Measurements from ENCODE around the gene JARID2. TPM values are rescaled to one million over a fixed set of nuclear protein-coding genes. Genes with fewer than 3 reads are reported as not detected.

Gene JARID2
- total and polyA plus RNA-seq, 9 of the 15 experiments (the other 6 are each of a cell fraction or from before 2014, with no cell fraction given): 5.0 to 29.0 (median 15.6) TPM

DNA sequence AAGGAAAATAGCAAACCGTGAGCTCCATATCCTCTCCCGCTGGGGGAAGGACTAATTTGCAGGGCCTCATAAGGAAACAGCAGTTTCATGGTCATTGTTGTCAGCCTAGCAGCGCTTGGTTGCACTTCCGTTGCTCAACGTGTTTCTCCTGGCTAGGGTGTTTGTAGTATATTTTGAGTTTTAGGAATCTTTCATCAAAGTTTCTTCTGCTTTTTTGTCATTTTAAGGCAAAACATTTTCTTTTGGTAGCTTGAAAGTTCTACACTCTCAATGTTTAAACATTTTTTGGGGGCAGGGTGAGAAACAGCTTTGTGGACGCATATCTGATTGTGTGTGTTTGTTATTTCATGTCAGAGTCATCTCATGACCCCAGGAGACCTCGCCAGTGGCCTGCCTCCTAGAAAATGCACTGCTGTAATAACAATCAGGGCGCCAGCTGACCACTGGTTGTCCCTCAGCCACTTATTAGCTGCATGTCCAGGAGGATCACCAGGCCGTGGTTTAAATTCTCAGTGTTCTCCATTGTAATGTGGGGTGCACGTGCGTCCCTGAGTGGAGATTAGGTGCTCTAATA, 20.6 kb downstream of the JARID2 start (continued):
- TF ChIP-seq, protein P1, sequence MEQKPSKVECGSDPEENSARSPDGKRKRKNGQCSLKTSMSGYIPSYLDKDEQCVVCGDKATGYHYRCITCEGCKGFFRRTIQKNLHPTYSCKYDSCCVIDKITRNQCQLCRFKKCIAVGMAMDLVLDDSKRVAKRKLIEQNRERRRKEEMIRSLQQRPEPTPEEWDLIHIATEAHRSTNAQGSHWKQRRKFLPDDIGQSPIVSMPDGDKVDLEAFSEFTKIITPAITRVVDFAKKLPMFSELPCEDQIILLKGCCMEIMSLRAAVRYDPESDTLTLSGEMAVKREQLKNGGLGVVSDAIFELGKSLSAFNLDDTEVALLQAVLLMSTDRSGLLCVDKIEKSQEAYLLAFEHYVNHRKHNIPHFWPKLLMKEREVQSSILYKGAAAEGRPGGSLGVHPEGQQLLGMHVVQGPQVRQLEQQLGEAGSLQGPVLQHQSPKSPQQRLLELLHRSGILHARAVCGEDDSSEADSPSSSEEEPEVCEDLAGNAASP (IDR thresholded peaks at IDR 0.05): peak; percentile 97
- no peak for TF ChIP-seq PCBP2 (IDR thresholded peaks at IDR 0.05; ENCODE audit: low read depth, low read length, poor library complexity, severe bottlenecking)
- TF ChIP-seq TEAD4 (IDR thresholded peaks at IDR 0.05; ENCODE audit: low read length): peak; percentile 58
- TF ChIP-seq TEAD4 (CRISPR knock-in tag; IDR thresholded peaks at IDR 0.05; ENCODE audit: borderline replicate concordance): no peak
- TF ChIP-seq, protein P2, sequence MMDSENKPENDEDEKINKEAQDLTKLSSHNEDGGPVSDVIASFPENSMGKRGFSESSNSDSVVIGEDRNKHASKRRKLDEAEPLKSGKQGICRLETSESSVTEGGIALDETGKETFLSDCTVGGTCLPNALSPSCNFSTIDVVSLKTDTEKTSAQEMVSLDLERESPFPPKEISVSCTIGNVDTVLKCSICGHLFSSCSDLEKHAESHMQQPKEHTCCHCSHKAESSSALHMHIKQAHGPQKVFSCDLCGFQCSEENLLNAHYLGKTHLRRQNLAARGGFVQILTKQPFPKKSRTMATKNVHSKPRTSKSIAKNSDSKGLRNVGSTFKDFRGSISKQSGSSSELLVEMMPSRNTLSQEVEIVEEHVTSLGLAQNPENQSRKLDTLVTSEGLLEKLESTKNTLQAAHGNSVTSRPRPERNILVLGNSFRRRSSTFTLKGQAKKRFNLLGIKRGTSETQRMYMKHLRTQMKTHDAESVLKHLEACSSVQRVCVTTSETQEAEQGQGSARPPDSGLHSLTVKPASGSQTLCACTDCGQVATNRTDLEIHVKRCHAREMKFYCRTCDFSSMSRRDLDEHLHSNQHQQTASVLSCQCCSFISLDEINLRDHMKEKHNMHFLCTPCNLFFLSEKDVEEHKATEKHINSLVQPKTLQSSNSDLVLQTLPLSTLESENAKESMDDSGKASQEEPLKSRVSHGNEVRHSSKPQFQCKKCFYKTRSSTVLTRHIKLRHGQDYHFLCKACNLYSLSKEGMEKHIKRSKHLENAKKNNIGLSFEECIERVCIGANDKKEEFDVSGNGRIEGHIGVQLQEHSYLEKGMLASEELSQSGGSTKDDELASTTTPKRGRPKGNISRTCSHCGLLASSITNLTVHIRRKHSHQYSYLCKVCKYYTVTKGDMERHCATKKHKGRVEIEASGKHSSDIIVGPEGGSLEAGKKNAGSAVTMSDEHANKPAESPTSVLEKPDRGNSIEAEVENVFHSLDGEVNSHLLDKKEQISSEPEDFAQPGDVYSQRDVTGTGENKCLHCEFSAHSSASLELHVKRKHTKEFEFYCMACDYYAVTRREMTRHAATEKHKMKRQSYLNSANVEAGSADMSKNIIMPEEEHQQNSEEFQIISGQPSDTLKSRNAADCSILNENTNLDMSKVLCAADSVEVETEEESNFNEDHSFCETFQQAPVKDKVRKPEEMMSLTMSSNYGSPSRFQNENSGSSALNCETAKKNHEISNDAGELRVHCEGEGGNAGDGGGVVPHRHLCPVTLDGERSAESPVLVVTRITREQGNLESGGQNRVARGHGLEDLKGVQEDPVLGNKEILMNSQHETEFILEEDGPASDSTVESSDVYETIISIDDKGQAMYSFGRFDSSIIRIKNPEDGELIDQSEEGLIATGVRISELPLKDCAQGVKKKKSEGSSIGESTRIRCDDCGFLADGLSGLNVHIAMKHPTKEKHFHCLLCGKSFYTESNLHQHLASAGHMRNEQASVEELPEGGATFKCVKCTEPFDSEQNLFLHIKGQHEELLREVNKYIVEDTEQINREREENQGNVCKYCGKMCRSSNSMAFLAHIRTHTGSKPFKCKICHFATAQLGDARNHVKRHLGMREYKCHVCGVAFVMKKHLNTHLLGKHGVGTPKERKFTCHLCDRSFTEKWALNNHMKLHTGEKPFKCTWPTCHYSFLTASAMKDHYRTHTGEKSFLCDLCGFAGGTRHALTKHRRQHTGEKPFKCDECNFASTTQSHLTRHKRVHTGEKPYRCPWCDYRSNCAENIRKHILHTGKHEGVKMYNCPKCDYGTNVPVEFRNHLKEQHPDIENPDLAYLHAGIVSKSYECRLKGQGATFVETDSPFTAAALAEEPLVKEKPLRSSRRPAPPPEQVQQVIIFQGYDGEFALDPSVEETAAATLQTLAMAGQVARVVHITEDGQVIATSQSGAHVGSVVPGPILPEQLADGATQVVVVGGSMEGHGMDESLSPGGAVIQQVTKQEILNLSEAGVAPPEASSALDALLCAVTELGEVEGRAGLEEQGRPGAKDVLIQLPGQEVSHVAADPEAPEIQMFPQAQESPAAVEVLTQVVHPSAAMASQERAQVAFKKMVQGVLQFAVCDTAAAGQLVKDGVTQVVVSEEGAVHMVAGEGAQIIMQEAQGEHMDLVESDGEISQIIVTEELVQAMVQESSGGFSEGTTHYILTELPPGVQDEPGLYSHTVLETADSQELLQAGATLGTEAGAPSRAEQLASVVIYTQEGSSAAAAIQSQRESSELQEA (IDR thresholded peaks at IDR 0.05; ENCODE audit: low read depth): no peak
- TF ChIP-seq, protein P3, sequence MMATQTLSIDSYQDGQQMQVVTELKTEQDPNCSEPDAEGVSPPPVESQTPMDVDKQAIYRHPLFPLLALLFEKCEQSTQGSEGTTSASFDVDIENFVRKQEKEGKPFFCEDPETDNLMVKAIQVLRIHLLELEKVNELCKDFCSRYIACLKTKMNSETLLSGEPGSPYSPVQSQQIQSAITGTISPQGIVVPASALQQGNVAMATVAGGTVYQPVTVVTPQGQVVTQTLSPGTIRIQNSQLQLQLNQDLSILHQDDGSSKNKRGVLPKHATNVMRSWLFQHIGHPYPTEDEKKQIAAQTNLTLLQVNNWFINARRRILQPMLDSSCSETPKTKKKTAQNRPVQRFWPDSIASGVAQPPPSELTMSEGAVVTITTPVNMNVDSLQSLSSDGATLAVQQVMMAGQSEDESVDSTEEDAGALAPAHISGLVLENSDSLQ (IDR thresholded peaks at IDR 0.05): peak; percentile 64
- 0 out of 2 replicates have a peak, but pooled peaks have one; percentile 55 for TF ChIP-seq TOE1 (IDR thresholded peaks at IDR 0.05; ENCODE audit: borderline replicate concordance)
- TF ChIP-seq TOE1 (CRISPR knock-in tag; IDR thresholded peaks at IDR 0.05; ENCODE audit: borderline replicate concordance, low read depth): no peak
- TF ChIP-seq ZNF133 (CRISPR knock-in tag; IDR thresholded peaks at IDR 0.05): no peak
- TF ChIP-seq, protein P4, sequence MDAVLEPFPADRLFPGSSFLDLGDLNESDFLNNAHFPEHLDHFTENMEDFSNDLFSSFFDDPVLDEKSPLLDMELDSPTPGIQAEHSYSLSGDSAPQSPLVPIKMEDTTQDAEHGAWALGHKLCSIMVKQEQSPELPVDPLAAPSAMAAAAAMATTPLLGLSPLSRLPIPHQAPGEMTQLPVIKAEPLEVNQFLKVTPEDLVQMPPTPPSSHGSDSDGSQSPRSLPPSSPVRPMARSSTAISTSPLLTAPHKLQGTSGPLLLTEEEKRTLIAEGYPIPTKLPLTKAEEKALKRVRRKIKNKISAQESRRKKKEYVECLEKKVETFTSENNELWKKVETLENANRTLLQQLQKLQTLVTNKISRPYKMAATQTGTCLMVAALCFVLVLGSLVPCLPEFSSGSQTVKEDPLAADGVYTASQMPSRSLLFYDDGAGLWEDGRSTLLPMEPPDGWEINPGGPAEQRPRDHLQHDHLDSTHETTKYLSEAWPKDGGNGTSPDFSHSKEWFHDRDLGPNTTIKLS (IDR thresholded peaks at IDR 0.05; ENCODE audit: borderline replicate concordance, low read depth): peak; percentile 67; the same call in 1 of the 2 replicates
- no peak for TF ChIP-seq NR1H2 (CRISPR knock-in tag; IDR thresholded peaks at IDR 0.05)
- TF ChIP-seq RCOR1 (IDR thresholded peaks at IDR 0.05; ENCODE audit: borderline replicate concordance in 1 of 2, low read depth in 2 of 2, low read length in 2 of 2): peak in 1 of 2 experiments; percentile 95; a peak in 3 of 4 replicates
- TF ChIP-seq, protein P5, sequence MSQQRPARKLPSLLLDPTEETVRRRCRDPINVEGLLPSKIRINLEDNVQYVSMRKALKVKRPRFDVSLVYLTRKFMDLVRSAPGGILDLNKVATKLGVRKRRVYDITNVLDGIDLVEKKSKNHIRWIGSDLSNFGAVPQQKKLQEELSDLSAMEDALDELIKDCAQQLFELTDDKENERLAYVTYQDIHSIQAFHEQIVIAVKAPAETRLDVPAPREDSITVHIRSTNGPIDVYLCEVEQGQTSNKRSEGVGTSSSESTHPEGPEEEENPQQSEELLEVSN (IDR thresholded peaks at IDR 0.05; ENCODE audit: borderline replicate concordance in 1 of 2, extremely low read depth in 1 of 2, insufficient read depth in 1 of 2, insufficient read length in 1 of 2, low read depth in 1 of 2, low read length in 1 of 2, poor library complexity in 1 of 2, severe bottlenecking in 1 of 2): no peak

Data from K562 (cell line).